Stomach (tissue), 4 donors: ENCODE measurements around the gene ANKFY1.

Experiments used
- EP300 ChIP-seq: sonication (generic); formaldehyde crosslinking; IDR thresholded peaks from one replicate; pipeline ENCODE4 v1.6.1; 2017; ENCODE audit warnings: antibody characterized with exemption
- TF ChIP-seq, protein P1 (sequence below), 7 experiments: fragments of 450-650 bp in 4 of 7; fragments of 200-600 bp in 3 of 7; sonication (generic) in 3 of 7; IDR thresholded peaks; one replicate each; pipeline ENCODE4 v1.5.1; 2016 to 2019; ENCODE audit warnings: antibody characterized with exemption in 7 of 7, control low read depth in 2 of 7, mild to moderate bottlenecking in 1 of 7

DNA sequence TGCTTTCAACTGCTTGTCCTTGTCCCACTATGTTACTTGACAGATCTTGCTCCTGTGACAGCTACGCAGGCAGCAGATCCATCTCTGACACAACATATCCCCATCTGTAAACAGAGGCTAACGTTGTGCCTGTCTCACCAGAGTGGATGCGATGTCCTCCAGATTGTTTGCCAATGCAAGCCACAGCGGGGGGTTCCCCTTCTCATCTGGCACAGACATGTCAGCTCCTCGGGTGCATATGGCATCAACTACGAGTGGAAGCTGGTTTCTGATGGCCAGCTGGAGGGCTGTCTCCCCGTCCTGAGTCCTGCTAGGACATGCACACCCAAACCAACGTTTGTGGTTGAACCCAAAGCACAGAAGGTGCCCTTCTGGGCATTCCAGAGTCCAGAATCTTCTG lies 81.7 kb downstream of the ANKFY1 start:
- TF ChIP-seq, protein P1, sequence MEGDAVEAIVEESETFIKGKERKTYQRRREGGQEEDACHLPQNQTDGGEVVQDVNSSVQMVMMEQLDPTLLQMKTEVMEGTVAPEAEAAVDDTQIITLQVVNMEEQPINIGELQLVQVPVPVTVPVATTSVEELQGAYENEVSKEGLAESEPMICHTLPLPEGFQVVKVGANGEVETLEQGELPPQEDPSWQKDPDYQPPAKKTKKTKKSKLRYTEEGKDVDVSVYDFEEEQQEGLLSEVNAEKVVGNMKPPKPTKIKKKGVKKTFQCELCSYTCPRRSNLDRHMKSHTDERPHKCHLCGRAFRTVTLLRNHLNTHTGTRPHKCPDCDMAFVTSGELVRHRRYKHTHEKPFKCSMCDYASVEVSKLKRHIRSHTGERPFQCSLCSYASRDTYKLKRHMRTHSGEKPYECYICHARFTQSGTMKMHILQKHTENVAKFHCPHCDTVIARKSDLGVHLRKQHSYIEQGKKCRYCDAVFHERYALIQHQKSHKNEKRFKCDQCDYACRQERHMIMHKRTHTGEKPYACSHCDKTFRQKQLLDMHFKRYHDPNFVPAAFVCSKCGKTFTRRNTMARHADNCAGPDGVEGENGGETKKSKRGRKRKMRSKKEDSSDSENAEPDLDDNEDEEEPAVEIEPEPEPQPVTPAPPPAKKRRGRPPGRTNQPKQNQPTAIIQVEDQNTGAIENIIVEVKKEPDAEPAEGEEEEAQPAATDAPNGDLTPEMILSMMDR (IDR thresholded peaks at IDR 0.05): no peak
- no peak for TF ChIP-seq EP300
